ENCODE results near the gene OR2T11. TPM values are rescaled to one million over a fixed set of nuclear protein-coding genes. Genes with fewer than 3 reads are reported as not detected.
A peak's percentile ranks its signal among the peaks of the same experiment; 100 is the strongest.

Gene OR2T11
- total RNA-seq, 1 donor from 2014 or later: 4.3 TPM

DNA sequence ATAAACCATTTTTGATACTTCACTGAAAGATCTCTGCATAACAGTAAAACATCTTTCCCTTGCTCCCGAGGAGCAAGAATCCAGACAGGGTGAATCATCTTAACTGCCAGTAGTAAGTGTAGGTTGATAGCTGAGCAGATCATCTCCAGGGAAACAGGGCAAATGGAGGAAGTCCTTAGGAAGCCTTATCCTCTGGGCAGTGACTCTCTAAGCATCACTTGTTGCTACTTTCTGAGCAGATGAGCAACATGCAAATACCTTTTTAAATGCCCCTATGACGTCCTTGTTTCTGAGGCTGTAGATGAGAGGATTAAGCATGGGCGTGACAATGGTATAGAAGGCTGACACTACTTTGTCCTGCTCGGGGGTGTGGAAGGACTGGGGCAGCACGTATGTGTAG is 8.9 kb downstream of the OR2T11 start:
- Mint-ChIP-seq H3K4me1 (peaks cover 18% of the 10 kb centered on the region), H3K27ac (no peak overlapping the region), H3K9me3 (no peaks in the 10 kb centered on the region), H3K4me3 (no peak overlapping the region), H3K36me3 (ENCODE audit: low read depth) (no peaks in the 10 kb centered on the region), H3K27me3 (no peaks in the 10 kb centered on the region)
- DNase-seq (no peak), ATAC-seq (ENCODE audit: low read depth) (no peak)
- intact Hi-C loops (cut with micrococcal nuclease): no loop called here
- POLR2A ChIA-PET: no interaction called here
- CTCF ChIA-PET: interaction anchor here (5.1 to 11.4 kb wide), 2 partner anchors 63 to 181 kb away, joined by 67 to 218 read pairs; no protein-coding TSS in a partner anchor
- TF ChIP-seq, protein P1, sequence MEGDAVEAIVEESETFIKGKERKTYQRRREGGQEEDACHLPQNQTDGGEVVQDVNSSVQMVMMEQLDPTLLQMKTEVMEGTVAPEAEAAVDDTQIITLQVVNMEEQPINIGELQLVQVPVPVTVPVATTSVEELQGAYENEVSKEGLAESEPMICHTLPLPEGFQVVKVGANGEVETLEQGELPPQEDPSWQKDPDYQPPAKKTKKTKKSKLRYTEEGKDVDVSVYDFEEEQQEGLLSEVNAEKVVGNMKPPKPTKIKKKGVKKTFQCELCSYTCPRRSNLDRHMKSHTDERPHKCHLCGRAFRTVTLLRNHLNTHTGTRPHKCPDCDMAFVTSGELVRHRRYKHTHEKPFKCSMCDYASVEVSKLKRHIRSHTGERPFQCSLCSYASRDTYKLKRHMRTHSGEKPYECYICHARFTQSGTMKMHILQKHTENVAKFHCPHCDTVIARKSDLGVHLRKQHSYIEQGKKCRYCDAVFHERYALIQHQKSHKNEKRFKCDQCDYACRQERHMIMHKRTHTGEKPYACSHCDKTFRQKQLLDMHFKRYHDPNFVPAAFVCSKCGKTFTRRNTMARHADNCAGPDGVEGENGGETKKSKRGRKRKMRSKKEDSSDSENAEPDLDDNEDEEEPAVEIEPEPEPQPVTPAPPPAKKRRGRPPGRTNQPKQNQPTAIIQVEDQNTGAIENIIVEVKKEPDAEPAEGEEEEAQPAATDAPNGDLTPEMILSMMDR (IDR thresholded peaks at IDR 0.05): no peak

DNA sequence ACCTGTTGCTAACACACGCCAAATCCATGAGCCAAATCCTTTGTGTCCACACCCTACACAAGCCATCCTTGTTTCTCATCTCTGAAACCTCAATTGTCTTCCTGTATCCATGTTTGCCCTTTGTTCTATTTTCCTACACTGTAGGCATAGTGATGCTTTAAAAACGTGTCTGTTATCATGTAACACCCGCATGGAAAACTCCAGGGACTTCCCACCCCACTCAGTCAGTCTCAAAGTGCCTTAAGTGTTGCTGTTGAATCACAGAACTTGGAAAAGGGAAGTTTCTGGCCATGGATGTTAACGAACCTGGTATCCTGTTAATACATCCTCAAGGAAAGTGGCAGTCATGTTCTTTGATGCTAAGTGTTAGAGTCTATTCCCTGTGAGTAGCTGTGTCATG is 9.7 kb downstream of the OR2T11 start:
- CTCF ChIA-PET: interaction anchor here (5.1 to 11.4 kb wide), 2 partner anchors 63 to 182 kb away, joined by 67 to 218 read pairs; no protein-coding TSS in a partner anchor
- no peak overlapping the region for H3K27ac Mint-ChIP-seq

DNA sequence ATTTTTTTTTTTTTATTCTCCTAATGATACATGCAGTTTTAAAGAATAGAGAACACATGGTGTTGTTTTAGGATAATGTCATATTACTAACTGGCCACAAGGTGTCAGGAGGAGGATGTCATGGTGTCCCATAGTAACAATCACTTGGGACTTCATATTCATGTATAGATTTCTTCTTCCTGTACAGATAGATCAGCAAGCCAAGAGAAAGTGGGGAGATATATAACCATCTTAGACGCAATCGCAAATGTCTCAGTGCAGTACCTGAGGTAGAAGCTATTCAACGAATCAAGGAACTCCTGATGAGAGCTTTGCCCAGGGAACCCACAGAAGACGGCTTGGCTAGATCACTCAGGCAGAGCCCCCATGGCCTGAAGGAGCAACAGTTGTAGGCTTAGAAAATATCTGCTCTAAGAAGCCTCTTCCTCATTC is 12.3 kb downstream of the OR2T11 start:
- H3K36me3 Mint-ChIP-seq (ENCODE audit: low read depth): no peaks in the 10 kb centered on the region
- peaks cover 12% of the 10 kb centered on the region for H3K4me1 Mint-ChIP-seq
- DNase-seq: no peak

More for the DNA sequence above, 9.7 kb downstream of the OR2T11 start:
- H3K27me3 Mint-ChIP-seq: no peaks in the 10 kb centered on the region
- H3K36me3 Mint-ChIP-seq (ENCODE audit: low read depth): no peaks in the 10 kb centered on the region
- POLR2A ChIA-PET: no interaction called here
- H3K4me1 Mint-ChIP-seq: peaks cover 18% of the 10 kb centered on the region
- no peaks in the 10 kb centered on the region for H3K9me3 Mint-ChIP-seq
- no peak overlapping the region for H3K4me3 Mint-ChIP-seq
- TF ChIP-seq, protein P1 (IDR thresholded peaks at IDR 0.05): no peak
- DNase-seq (no peak), ATAC-seq (ENCODE audit: low read depth) (no peak)
- intact Hi-C loops (cut with micrococcal nuclease): no loop called here

DNA sequence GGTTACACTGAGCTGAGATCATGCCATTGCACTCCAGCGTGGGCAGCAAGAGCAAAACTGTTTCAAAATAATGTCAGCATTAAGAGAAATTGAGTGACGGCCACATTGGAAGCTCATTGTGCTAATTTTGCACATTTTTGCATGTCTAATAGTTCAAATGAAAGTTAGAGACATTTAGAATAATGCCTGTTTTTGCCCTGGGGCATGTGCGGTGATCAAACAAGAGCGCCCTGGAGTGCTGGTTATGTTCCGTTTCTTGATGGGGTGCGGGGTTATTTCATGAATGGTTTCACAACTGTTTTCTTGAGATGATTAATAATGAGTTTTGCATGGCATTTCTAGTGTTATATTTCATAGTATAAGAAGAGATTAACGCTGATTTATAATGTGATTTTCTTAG is 13.1 kb downstream of the OR2T11 start:
- TF ChIP-seq, protein P1 (IDR thresholded peaks at IDR 0.05): no peak
- Mint-ChIP-seq H3K27me3 (no peaks in the 10 kb centered on the region), H3K9me3 (no peaks in the 10 kb centered on the region), H3K4me3 (no peak overlapping the region), H3K36me3 (ENCODE audit: low read depth) (no peaks in the 10 kb centered on the region), H3K27ac (no peak overlapping the region), H3K4me1 (peaks cover 12% of the 10 kb centered on the region)
- DNase-seq (no peak), ATAC-seq (ENCODE audit: low read depth) (no peak)
- POLR2A ChIA-PET: interaction anchor here (2.3 kb wide), 1 partner anchor 184 kb away, joined by 26 read pairs; no protein-coding TSS in a partner anchor
- intact Hi-C loops (cut with micrococcal nuclease): loop anchor here (1.0 to 5.0 kb wide), 6 partner anchors 66 to 379 kb away; partner anchors contain the start of gene ZNF692
- CTCF ChIA-PET: interaction anchor here (0.9 to 11.4 kb wide), 7 partner anchors 63 to 199 kb away, joined by 3 to 218 read pairs (median 4); no protein-coding TSS in a partner anchor

More for the DNA sequence above, 12.3 kb downstream of the OR2T11 start:
- peak overlapping the region; percentile 84 for H3K27ac Mint-ChIP-seq
- TF ChIP-seq, protein P1 (IDR thresholded peaks at IDR 0.05): no peak
- no peak overlapping the region for H3K4me3 Mint-ChIP-seq
- no peaks in the 10 kb centered on the region for H3K9me3 Mint-ChIP-seq
- ChIA-PET POLR2A (interaction anchor here (0.6 to 2.3 kb wide), 5 partner anchors 64 to 204 kb away, joined by 3 to 26 read pairs (median 3); partner anchors contain the start of gene SH3BP5L), CTCF (interaction anchor here (0.6 to 11.4 kb wide), 15 partner anchors 10 to 301 kb away, joined by 3 to 218 read pairs (median 4); no protein-coding TSS in a partner anchor)
- ATAC-seq (ENCODE audit: low read depth): peak; percentile 97
- no peaks in the 10 kb centered on the region for H3K27me3 Mint-ChIP-seq
- intact Hi-C loops (cut with micrococcal nuclease): loop anchor here (1.0 to 5.0 kb wide), 6 partner anchors 65 to 380 kb away; partner anchors contain the start of gene ZNF692

DNA sequence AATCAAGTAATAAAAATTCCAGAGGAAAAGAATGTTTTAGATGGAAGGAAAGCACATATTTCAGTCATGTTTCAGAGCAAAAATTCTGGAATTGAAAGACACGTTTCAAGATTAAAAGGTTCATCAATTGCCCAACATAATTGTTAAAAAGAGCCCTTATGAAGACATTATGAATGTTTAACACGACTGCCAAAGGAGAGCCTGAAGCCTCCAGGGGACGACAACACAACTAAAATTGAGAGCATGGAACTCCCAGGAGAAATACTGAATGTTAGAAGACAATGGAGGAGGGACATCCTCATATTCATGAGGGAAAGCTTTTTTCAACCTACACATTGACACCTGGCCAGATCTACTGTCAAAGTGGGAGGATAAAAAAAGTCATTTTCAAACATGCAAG is 16.0 kb downstream of the OR2T11 start:
- Mint-ChIP-seq H3K27ac (no peak overlapping the region), H3K4me3 (no peak overlapping the region), H3K36me3 (ENCODE audit: low read depth) (no peaks in the 10 kb centered on the region), H3K4me1 (peaks cover 12% of the 10 kb centered on the region), H3K9me3 (no peaks in the 10 kb centered on the region), H3K27me3 (no peaks in the 10 kb centered on the region)
- DNase-seq (peak; percentile 34), ATAC-seq (ENCODE audit: low read depth) (no peak)
- CTCF ChIA-PET: interaction anchor here (1.0 to 11.4 kb wide), 6 partner anchors 9 to 188 kb away, joined by 3 to 218 read pairs (median 5); no protein-coding TSS in a partner anchor
- intact Hi-C loops (cut with micrococcal nuclease): loop anchor here (1.0 to 10.0 kb wide), 2 partner anchors 254 to 684 kb away; no protein-coding TSS in a partner anchor
- TF ChIP-seq, protein P1 (IDR thresholded peaks at IDR 0.05): no peak
- POLR2A ChIA-PET: no interaction called here
